HEK293 (cell line): ENCODE data around the gene CORO2B.

Source experiments
- CTCF ChIA-PET: fragments of 350-600 bp; formaldehyde crosslinking; extraction: SDS; loops from one replicate; lab custom pipeline; 2021; ENCODE audit warnings: antibody characterized with exemption; lab: Yijun Ruan, JAX
- POLR2A ChIA-PET: fragments of 300-600 bp; formaldehyde crosslinking; extraction: SDS; loops from one replicate; lab custom pipeline; 2020; ENCODE audit warnings: antibody characterized with exemption, inconsistent platforms; lab: Yijun Ruan, JAX
- H3K27ac ChIP-seq: fragments of 200-500 bp; sonication (Bioruptor generic); 2 replicates; pipeline ENCODE4 v1.5.1; 2014; ENCODE audit warnings: low read depth, low read length, control low read depth, inconsistent platforms; ENCODE audit errors: extremely low read depth
- H3K36me3 ChIP-seq, 2 experiments: fragments of 200-500 bp in 1 of 2; sonication (Bioruptor generic) in 1 of 2; 1 replicate in 1 of 2; 2 replicates in 1 of 2; pipeline ENCODE4 v1.5.1; 2014 to 2017; ENCODE audit warnings: inconsistent platforms in 2 of 2, low read length in 2 of 2; ENCODE audit not compliant: control insufficient read depth in 2 of 2, insufficient read depth in 1 of 2
- H3K4me1 ChIP-seq: fragments of 200-500 bp; sonication (Bioruptor generic); 2 replicates; pipeline ENCODE4 v1.5.1; 2014; ENCODE audit warnings: mild to moderate bottlenecking, low read length, inconsistent platforms; ENCODE audit not compliant: control insufficient read depth, insufficient read depth
- H3K4me3 ChIP-seq: 2 replicates; pipeline ENCODE4 v1.5.1; 2011; ENCODE audit warnings: low read depth, mild to moderate bottlenecking, control low read depth, low read length, moderate library complexity
- H3K9me3 ChIP-seq: fragments of 200-500 bp; sonication (Bioruptor generic); 2 replicates; pipeline ENCODE4 v1.5.1; 2014; ENCODE audit warnings: low read depth, low read length, inconsistent platforms; ENCODE audit not compliant: control insufficient read depth, insufficient read depth
- IKZF3 ChIP-seq: fragments of 450-650 bp; IDR thresholded peaks from 2 replicates; pipeline ENCODE4 v1.5.0; 2018; ENCODE audit warnings: missing biosample characterization, mild to moderate bottlenecking, missing genetic modification characterization, moderate library complexity
- KLF9 ChIP-seq: fragments of 450-650 bp; formaldehyde crosslinking; IDR thresholded peaks from 2 replicates; pipeline ENCODE4 v1.5.1; 2016; ENCODE audit warnings: missing biosample characterization, missing genetic modification characterization, low read depth
- MEIS1 ChIP-seq: sonication (generic); formaldehyde crosslinking; IDR thresholded peaks from 2 replicates; pipeline ENCODE4 v1.8.1; 2022; ENCODE audit warnings: missing genetic modification reagents, mild to moderate bottlenecking, borderline replicate concordance
- MZF1 ChIP-seq: fragments of 450-650 bp; formaldehyde crosslinking; IDR thresholded peaks from 2 replicates; pipeline ENCODE4 v1.5.1; 2017; ENCODE audit warnings: missing biosample characterization, missing genetic modification characterization, borderline replicate concordance
- SCRT1 ChIP-seq: fragments of 450-650 bp; formaldehyde crosslinking; IDR thresholded peaks from 2 replicates; pipeline ENCODE4 v1.5.1; 2016; ENCODE audit warnings: missing biosample characterization, missing genetic modification characterization, borderline replicate concordance
- SCRT2 ChIP-seq: fragments of 450-650 bp; formaldehyde crosslinking; IDR thresholded peaks from 2 replicates; pipeline ENCODE4 v1.5.1; 2016; ENCODE audit warnings: missing biosample characterization, missing genetic modification characterization
- SP7 ChIP-seq: fragments of 450-650 bp; formaldehyde crosslinking; IDR thresholded peaks from 2 replicates; pipeline ENCODE4 v1.5.1; 2016; ENCODE audit warnings: missing biosample characterization, missing genetic modification characterization
- ZBTB21 ChIP-seq: fragments of 450-650 bp; formaldehyde crosslinking; IDR thresholded peaks from 2 replicates; pipeline ENCODE4 v1.5.1; 2017; ENCODE audit warnings: missing biosample characterization, missing genetic modification characterization
- ZBTB6 ChIP-seq: fragments of 450-650 bp; formaldehyde crosslinking; IDR thresholded peaks from 2 replicates; pipeline ENCODE4 v1.5.1; 2017; ENCODE audit warnings: missing biosample characterization, missing genetic modification characterization
- ZFP3 ChIP-seq: fragments of 450-650 bp; formaldehyde crosslinking; IDR thresholded peaks from 2 replicates; pipeline ENCODE4 v1.5.1; 2016; ENCODE audit warnings: low read depth, missing biosample characterization, missing genetic modification characterization
- ZFP37 ChIP-seq: fragments of 450-650 bp; formaldehyde crosslinking; IDR thresholded peaks from 2 replicates; pipeline ENCODE4 v1.5.1; 2016; ENCODE audit warnings: missing biosample characterization, missing genetic modification characterization
- ZNF184 ChIP-seq: fragments of 450-650 bp; IDR thresholded peaks from 2 replicates; pipeline ENCODE4 v1.5.1; 2018; ENCODE audit warnings: missing biosample characterization, mild to moderate bottlenecking, missing genetic modification characterization
- ZNF19 ChIP-seq: fragments of 450-650 bp; formaldehyde crosslinking; IDR thresholded peaks from 2 replicates; pipeline ENCODE4; 2016; ENCODE audit warnings: missing biosample characterization, missing genetic modification characterization, low read depth
- ZNF2 ChIP-seq: fragments of 450-650 bp; formaldehyde crosslinking; IDR thresholded peaks from 2 replicates; pipeline ENCODE4 v1.5.1; 2016; ENCODE audit warnings: missing biosample characterization, missing genetic modification characterization
- ZNF211 ChIP-seq: fragments of 450-650 bp; formaldehyde crosslinking; IDR thresholded peaks from 2 replicates; pipeline ENCODE4 v1.5.1; 2016; ENCODE audit warnings: low read depth, missing biosample characterization, missing genetic modification characterization
- ZNF24 ChIP-seq: fragments of 450-650 bp; formaldehyde crosslinking; IDR thresholded peaks from 2 replicates; pipeline ENCODE4 v1.5.1; 2016; ENCODE audit warnings: missing biosample characterization, missing genetic modification characterization
- ZNF266 ChIP-seq: fragments of 450-650 bp; formaldehyde crosslinking; IDR thresholded peaks from 2 replicates; pipeline ENCODE4 v1.5.1; 2016; ENCODE audit warnings: missing biosample characterization, missing genetic modification characterization, low read depth
- ZNF404 ChIP-seq: fragments of 450-650 bp; formaldehyde crosslinking; IDR thresholded peaks from 2 replicates; pipeline ENCODE4 v1.5.1; 2017; ENCODE audit warnings: missing biosample characterization, missing genetic modification characterization
- ZNF473 ChIP-seq: fragments of 450-650 bp; formaldehyde crosslinking; IDR thresholded peaks from 2 replicates; pipeline ENCODE4 v1.5.1; 2017; ENCODE audit warnings: missing biosample characterization, missing genetic modification characterization
- ZNF513 ChIP-seq: fragments of 450-650 bp; IDR thresholded peaks from 2 replicates; pipeline ENCODE4 v1.5.1; 2018; ENCODE audit warnings: missing biosample characterization, missing genetic modification characterization
- ZNF580 ChIP-seq: fragments of 450-650 bp; formaldehyde crosslinking; IDR thresholded peaks from 2 replicates; pipeline ENCODE4 v1.5.1; 2016; ENCODE audit warnings: missing biosample characterization, missing genetic modification characterization
- ZNF610 ChIP-seq: fragments of 450-650 bp; formaldehyde crosslinking; IDR thresholded peaks from 2 replicates; pipeline ENCODE4 v1.5.1; 2016; ENCODE audit warnings: missing biosample characterization, missing genetic modification characterization, borderline replicate concordance
- ZNF670 ChIP-seq: fragments of 450-650 bp; formaldehyde crosslinking; IDR thresholded peaks from 2 replicates; pipeline ENCODE4 v1.5.1; 2016; ENCODE audit warnings: missing biosample characterization, missing genetic modification characterization, low read depth
- ZSCAN18 ChIP-seq: fragments of 450-650 bp; formaldehyde crosslinking; IDR thresholded peaks from 2 replicates; pipeline ENCODE4 v1.5.1; 2016; ENCODE audit warnings: missing biosample characterization, missing genetic modification characterization
- ZSCAN5A ChIP-seq: fragments of 450-650 bp; formaldehyde crosslinking; IDR thresholded peaks from 2 replicates; pipeline ENCODE4 v1.5.1; 2016; ENCODE audit warnings: missing biosample characterization, missing genetic modification characterization

The CORO2B gene

GRCh38 chr15:68626283-68626682, 47.5 kb downstream of the CORO2B start:
- no peaks in the 10 kb centered on the region for H3K9me3 ChIP-seq
- TF ChIP-seq ZNF513 (tag by site-specific recombination): no peak
- TF ChIP-seq ZNF24 (tag by site-specific recombination): no peak
- peak; percentile 17; the same call in 1 of the 2 replicates for TF ChIP-seq SCRT2 (tag by site-specific recombination)
- no peak for TF ChIP-seq SP7 (tag by site-specific recombination)
- peak; percentile 8; the same call in 1 of the 2 replicates for TF ChIP-seq SCRT1 (tag by site-specific recombination)
- TF ChIP-seq MZF1: no peak
- no peak for TF ChIP-seq ZSCAN18 (tag by site-specific recombination)
- TF ChIP-seq MEIS1 (CRISPR knock-in tag): no peak
- POLR2A ChIA-PET: no interaction called here
- H3K4me1 ChIP-seq: no peaks in the 10 kb centered on the region
- H3K4me3 ChIP-seq: no peak overlapping the region
- no peaks in the 10 kb centered on the region for H3K36me3 ChIP-seq
- CTCF ChIA-PET: interaction anchor here (1.2 to 1.7 kb wide), 2 partner anchors 25 to 67 kb away, joined by 4 to 8 read pairs; no protein-coding TSS in a partner anchor
- H3K27ac ChIP-seq: no peak overlapping the region

GRCh38 chr15:68626739-68627138, 47.9 kb downstream of the CORO2B start:
- Histone ChIP-seq H3K4me3 (no peak overlapping the region), H3K27ac (no peak overlapping the region), H3K4me1 (no peaks in the 10 kb centered on the region), H3K9me3 (no peaks in the 10 kb centered on the region), H3K36me3 (no peaks in the 10 kb centered on the region)
- ChIA-PET CTCF (interaction anchor here (1.3 to 1.7 kb wide), 2 partner anchors 9 to 24 kb away, joined by 4 to 8 read pairs; no protein-coding TSS in a partner anchor), POLR2A (no interaction called here)
- TF ChIP-seq ZNF580 (tag by site-specific recombination) (peak; percentile 36; the same call in 1 of the 2 replicates), IKZF3 (no peak)

GRCh38 chr15:68627476-68627875, 48.7 kb downstream of the CORO2B start:
- H3K36me3 ChIP-seq: no peaks in the 10 kb centered on the region
- ChIA-PET CTCF (interaction anchor here (1.3 to 1.7 kb wide), 2 partner anchors 9 to 24 kb away, joined by 4 to 8 read pairs; no protein-coding TSS in a partner anchor), POLR2A (no interaction called here)
- no peak overlapping the region for H3K4me3 ChIP-seq
- H3K4me1 ChIP-seq: no peaks in the 10 kb centered on the region
- H3K27ac ChIP-seq: no peak overlapping the region
- no peaks in the 10 kb centered on the region for H3K9me3 ChIP-seq
- TF ChIP-seq SCRT1 (tag by site-specific recombination) (no peak), ZNF19 (tag by site-specific recombination) (no peak), ZSCAN5A (tag by site-specific recombination) (no peak), ZNF266 (no peak), ZFP37 (tag by site-specific recombination) (no peak), ZNF2 (tag by site-specific recombination) (no peak), ZNF184 (tag by site-specific recombination) (no peak), ZNF670 (tag by site-specific recombination) (no peak), ZBTB21 (no peak), ZNF610 (tag by site-specific recombination) (no peak), ZNF473 (no peak), ZNF404 (tag by site-specific recombination) (no peak), ZFP3 (tag by site-specific recombination) (no peak), ZNF211 (no peak), ZBTB6 (tag by site-specific recombination) (no peak), KLF9 (tag by site-specific recombination) (no peak)
